IMR-90 (cell line): ENCODE measurements around the gene SUV39H1.
A peak's percentile ranks its signal among the peaks of the same experiment; 100 is the strongest.

Experiments used
- CEBPB ChIP-seq: IDR thresholded peaks from 2 replicates; pipeline ENCODE4 v1.6.1; 2012; ENCODE audit warnings: low read depth, low read length, improper control_type of control experiment
- CTCF ChIP-seq: conservative IDR thresholded peaks from 2 replicates; pipeline ENCODE4 v1.5.1; 2012; ENCODE audit warnings: mild to moderate bottlenecking, low read depth, low read length, improper control_type of control experiment
- FOS ChIP-seq: fragments of 150-350 bp; IDR thresholded peaks from 2 replicates; pipeline ENCODE4 v1.6.1; 2016; ENCODE audit warnings: low read depth, low read length
- MAZ ChIP-seq: IDR thresholded peaks from 2 replicates; pipeline ENCODE4 v1.6.1; 2012; ENCODE audit warnings: low read depth, mild to moderate bottlenecking, low read length, improper control_type of control experiment, moderate library complexity, borderline replicate concordance
- POLR2A ChIP-seq: IDR thresholded peaks from 2 replicates; pipeline ENCODE4 v1.6.1; 2012; ENCODE audit warnings: mild to moderate bottlenecking, low read depth, low read length
- RAD21 ChIP-seq: IDR thresholded peaks from 2 replicates; pipeline ENCODE4 v1.6.1; 2012; ENCODE audit warnings: low read length, improper control_type of control experiment
- RCOR1 ChIP-seq: IDR thresholded peaks from 2 replicates; pipeline ENCODE4 v1.6.1; 2012; ENCODE audit warnings: mild to moderate bottlenecking, low read length, improper control_type of control experiment; ENCODE audit not compliant: insufficient replicate concordance
- SMC3 ChIP-seq: fragments of 150-350 bp; IDR thresholded peaks from 2 replicates; pipeline ENCODE4 v1.6.1; 2016; ENCODE audit warnings: low read depth, mild to moderate bottlenecking, antibody characterized with exemption, low read length, moderate library complexity
- USF2 ChIP-seq: fragments of 150-350 bp; IDR thresholded peaks from 2 replicates; pipeline ENCODE4 v1.6.1; 2017; ENCODE audit warnings: mild to moderate bottlenecking, antibody characterized with exemption, low read length, low read depth
- TF ChIP-seq, protein P1 (sequence below): fragments of 150-350 bp; IDR thresholded peaks from 2 replicates; pipeline ENCODE4 v1.6.1; 2016; ENCODE audit warnings: low read depth, mild to moderate bottlenecking, low read length, moderate library complexity, borderline replicate concordance

- TF ChIP-seq CTCF (no peak), POLR2A (peak; percentile 50; the same call in 1 of the 2 replicates), RAD21 (no peak), SMC3 (no peak), FOS (no peak), RCOR1 (no peak), CEBPB (no peak), USF2 (no peak), MAZ (peak; percentile 61; the same call in 1 of the 2 replicates)
- TF ChIP-seq, protein P1, sequence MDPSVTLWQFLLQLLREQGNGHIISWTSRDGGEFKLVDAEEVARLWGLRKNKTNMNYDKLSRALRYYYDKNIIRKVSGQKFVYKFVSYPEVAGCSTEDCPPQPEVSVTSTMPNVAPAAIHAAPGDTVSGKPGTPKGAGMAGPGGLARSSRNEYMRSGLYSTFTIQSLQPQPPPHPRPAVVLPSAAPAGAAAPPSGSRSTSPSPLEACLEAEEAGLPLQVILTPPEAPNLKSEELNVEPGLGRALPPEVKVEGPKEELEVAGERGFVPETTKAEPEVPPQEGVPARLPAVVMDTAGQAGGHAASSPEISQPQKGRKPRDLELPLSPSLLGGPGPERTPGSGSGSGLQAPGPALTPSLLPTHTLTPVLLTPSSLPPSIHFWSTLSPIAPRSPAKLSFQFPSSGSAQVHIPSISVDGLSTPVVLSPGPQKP: no peak
Measured at GRCh38 chrX:48737213-48737938, 40.8 kb downstream of the SUV39H1 start.
